Mammary epithelial cell (primary cell): ENCODE results near the gene STARD5.

Experiments
- EZH2 ChIP-seq: IDR thresholded peaks from 2 replicates; pipeline ENCODE4 v1.6.1; 2012; ENCODE audit warnings: low read length, inconsistent platforms, borderline replicate concordance
- TF ChIP-seq, protein P1 (sequence below), 2 donors: IDR thresholded peaks in 1 of 2; conservative IDR thresholded peaks in 1 of 2; 2 replicates each; pipeline ENCODE4 v1.5.1; 2011 to 2012; ENCODE audit warnings: inconsistent platforms in 2 of 2, low read length in 2 of 2, mild to moderate bottlenecking in 2 of 2, control low read depth in 1 of 2, low read depth in 1 of 2; ENCODE audit not compliant: insufficient read depth in 1 of 2; ENCODE audit errors: extremely low read depth in 1 of 2

DNA sequence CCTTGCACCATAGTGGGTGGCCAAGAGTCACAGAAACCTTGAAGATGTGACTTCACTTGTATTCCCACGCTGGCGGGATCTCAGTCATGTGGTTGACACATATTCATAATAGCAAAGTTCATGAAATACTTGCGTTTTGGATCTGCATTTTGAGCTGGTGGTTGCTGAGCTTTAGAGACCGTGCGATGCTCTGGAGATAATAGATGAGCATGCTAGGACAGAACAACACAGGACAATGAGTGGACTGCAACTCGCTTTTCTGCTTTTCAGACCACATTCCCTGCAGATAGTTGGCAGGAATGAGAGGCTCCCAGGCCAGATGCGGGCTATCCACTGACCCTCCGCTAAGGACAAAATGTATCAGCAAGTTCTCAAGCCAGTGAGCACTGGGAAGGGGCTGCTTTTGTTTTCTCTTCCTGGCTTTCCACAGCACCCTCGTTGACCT is 13.8 kb upstream of the STARD5 start:
- TF ChIP-seq, protein P1, sequence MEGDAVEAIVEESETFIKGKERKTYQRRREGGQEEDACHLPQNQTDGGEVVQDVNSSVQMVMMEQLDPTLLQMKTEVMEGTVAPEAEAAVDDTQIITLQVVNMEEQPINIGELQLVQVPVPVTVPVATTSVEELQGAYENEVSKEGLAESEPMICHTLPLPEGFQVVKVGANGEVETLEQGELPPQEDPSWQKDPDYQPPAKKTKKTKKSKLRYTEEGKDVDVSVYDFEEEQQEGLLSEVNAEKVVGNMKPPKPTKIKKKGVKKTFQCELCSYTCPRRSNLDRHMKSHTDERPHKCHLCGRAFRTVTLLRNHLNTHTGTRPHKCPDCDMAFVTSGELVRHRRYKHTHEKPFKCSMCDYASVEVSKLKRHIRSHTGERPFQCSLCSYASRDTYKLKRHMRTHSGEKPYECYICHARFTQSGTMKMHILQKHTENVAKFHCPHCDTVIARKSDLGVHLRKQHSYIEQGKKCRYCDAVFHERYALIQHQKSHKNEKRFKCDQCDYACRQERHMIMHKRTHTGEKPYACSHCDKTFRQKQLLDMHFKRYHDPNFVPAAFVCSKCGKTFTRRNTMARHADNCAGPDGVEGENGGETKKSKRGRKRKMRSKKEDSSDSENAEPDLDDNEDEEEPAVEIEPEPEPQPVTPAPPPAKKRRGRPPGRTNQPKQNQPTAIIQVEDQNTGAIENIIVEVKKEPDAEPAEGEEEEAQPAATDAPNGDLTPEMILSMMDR (conservative IDR thresholded peaks at IDR 0.05 in 1 of 2, IDR thresholded peaks at IDR 0.05 in 1 of 2; ENCODE audit: extremely low read depth in 1 of 2, insufficient read depth in 1 of 2, low read depth in 1 of 2, low read length in 2 of 2): no peak
- no peak for TF ChIP-seq EZH2
